ENCODE results near the gene ZC3H12C. TPM values are rescaled to one million over a fixed set of nuclear protein-coding genes. Genes with fewer than 3 reads are reported as not detected.

The ZC3H12C gene
- total and polyA plus RNA-seq, 10 of the 15 experiments (the other 5 are each of a cell fraction or from before 2014, with no cell fraction given): 0.31 to 31.0 (median 3.7) TPM

DNA sequence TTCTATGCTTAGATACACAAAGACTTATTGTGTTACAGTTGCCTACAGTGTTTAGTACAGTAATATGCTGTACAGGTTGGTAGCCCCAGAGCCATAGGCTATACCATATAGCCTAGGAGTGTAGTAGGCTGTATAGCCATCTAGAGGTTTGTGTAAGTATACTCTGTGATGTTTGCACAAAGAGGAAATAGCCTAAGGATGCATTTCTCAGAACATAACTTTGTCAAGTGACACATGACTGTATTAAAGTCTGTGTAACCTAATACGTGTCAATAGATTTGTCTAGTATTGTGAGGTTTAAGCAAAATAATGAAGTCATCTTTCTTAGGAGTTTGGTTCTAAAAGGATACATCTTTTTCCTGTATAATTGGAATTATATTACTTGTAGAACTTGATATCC is 5.5 kb downstream of the ZC3H12C start:
- CTCF ChIA-PET: interaction anchor here (0.7 to 3.5 kb wide), 13 partner anchors 16 to 360 kb away, joined by 3 to 14 read pairs (median 3); no protein-coding TSS in a partner anchor
- SMC1A ChIA-PET (ENCODE audit: uncharacterized antibody, unreplicated experiment): interaction anchor here (0.9 to 15.9 kb wide), 18 partner anchors 10 to 234 kb away, joined by 3 to 214 read pairs (median 6); no protein-coding TSS in a partner anchor
- ATAC-seq (peak; percentile 78), DNase-seq (ENCODE audit: low read depth, low spot score) (no peak), FAIRE-seq (no peak)
- H3K27ac ChIP-seq (ENCODE audit: control insufficient read depth, insufficient read depth): no peak overlapping the region
- H3K36me3 ChIP-seq (ENCODE audit: control insufficient read depth in 2 of 2, insufficient read depth in 2 of 2, low read length in 1 of 2): no peaks in the 10 kb centered on the region; a peak in 2 of 4 replicates
- POLR2A ChIA-PET: interaction anchor here (1.4 to 3.8 kb wide), 6 partner anchors 11 to 149 kb away, joined by 3 to 15 read pairs (median 6); no protein-coding TSS in a partner anchor
- H3K4me2 ChIP-seq (ENCODE audit: control insufficient read depth, insufficient read depth): no peak overlapping the region
- H3K4me1 ChIP-seq (ENCODE audit: control insufficient read depth, insufficient read depth, low read length): peaks cover 11% of the 10 kb centered on the region; the same call in 1 of the 2 replicates
- no peak overlapping the region for H3K9ac ChIP-seq (ENCODE audit: control insufficient read depth, insufficient read depth, low read length)
- no peaks in the 10 kb centered on the region for H3K27me3 ChIP-seq (replicated peaks in 1 of 2; ENCODE audit: control insufficient read depth in 2 of 2, insufficient read depth in 2 of 2, low read length in 1 of 2)
- H2AFZ ChIP-seq (ENCODE audit: control insufficient read depth, low read depth, low read length): no peak overlapping the region
- peaks cover 72% of the 10 kb centered on the region for H3K79me2 ChIP-seq (ENCODE audit: control insufficient read depth, insufficient read depth, low read length)
- intact Hi-C loops (cut with micrococcal nuclease; ENCODE audit: unreplicated experiment): loop anchor here (10.0 kb wide), 2 partner anchors 244 to 336 kb away; no protein-coding TSS in a partner anchor
- RAD21 ChIA-PET (ENCODE audit: unreplicated experiment): interaction anchor here (1.0 to 10.0 kb wide), 13 partner anchors 12 to 332 kb away, joined by 3 to 52 read pairs (median 6); no protein-coding TSS in a partner anchor
- BruUV-seq (replicated peaks): no TSS peak
- H4K20me1 ChIP-seq (ENCODE audit: control insufficient read depth, insufficient read depth): no peaks in the 10 kb centered on the region
- no peak overlapping the region for H3K4me3 ChIP-seq
- 21% methylated on average over 1 of the region's 1 CpG for WGBS (ENCODE audit: insufficient coverage, insufficient replicate concordance, low lambda C conversion rate, missing lambda C conversion rate)
- in situ Hi-C loops (cut with MboI): no loop called here
- peaks cover 4% of the 10 kb centered on the region; the same call in 2 of the 3 replicates for H3K9me3 ChIP-seq (replicated peaks; ENCODE audit: control insufficient read depth, insufficient read depth, low read length)
- TF ChIP-seq IRF4 (IDR thresholded peaks at IDR 0.05; ENCODE audit: low read depth, low read length): no peak
- TF ChIP-seq NBN (IDR thresholded peaks at IDR 0.05): no peak
- TF ChIP-seq, protein P1, sequence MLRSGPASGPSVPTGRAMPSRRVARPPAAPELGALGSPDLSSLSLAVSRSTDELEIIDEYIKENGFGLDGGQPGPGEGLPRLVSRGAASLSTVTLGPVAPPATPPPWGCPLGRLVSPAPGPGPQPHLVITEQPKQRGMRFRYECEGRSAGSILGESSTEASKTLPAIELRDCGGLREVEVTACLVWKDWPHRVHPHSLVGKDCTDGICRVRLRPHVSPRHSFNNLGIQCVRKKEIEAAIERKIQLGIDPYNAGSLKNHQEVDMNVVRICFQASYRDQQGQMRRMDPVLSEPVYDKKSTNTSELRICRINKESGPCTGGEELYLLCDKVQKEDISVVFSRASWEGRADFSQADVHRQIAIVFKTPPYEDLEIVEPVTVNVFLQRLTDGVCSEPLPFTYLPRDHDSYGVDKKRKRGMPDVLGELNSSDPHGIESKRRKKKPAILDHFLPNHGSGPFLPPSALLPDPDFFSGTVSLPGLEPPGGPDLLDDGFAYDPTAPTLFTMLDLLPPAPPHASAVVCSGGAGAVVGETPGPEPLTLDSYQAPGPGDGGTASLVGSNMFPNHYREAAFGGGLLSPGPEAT (IDR thresholded peaks at IDR 0.05; ENCODE audit: low read depth): no peak
- TF ChIP-seq ZZZ3 (IDR thresholded peaks at IDR 0.05; ENCODE audit: control insufficient read depth, insufficient read length, low read depth): no peak
- no peak for TF ChIP-seq BCL11A (IDR thresholded peaks at IDR 0.05; ENCODE audit: low read depth, low read length)
- TF ChIP-seq SIN3A (IDR thresholded peaks at IDR 0.05; ENCODE audit: low read depth, low read length): no peak
- no peak for TF ChIP-seq RELA (IDR thresholded peaks at IDR 0.05; ENCODE audit: borderline replicate concordance, partially characterized antibody)
- TF ChIP-seq, protein P2, sequence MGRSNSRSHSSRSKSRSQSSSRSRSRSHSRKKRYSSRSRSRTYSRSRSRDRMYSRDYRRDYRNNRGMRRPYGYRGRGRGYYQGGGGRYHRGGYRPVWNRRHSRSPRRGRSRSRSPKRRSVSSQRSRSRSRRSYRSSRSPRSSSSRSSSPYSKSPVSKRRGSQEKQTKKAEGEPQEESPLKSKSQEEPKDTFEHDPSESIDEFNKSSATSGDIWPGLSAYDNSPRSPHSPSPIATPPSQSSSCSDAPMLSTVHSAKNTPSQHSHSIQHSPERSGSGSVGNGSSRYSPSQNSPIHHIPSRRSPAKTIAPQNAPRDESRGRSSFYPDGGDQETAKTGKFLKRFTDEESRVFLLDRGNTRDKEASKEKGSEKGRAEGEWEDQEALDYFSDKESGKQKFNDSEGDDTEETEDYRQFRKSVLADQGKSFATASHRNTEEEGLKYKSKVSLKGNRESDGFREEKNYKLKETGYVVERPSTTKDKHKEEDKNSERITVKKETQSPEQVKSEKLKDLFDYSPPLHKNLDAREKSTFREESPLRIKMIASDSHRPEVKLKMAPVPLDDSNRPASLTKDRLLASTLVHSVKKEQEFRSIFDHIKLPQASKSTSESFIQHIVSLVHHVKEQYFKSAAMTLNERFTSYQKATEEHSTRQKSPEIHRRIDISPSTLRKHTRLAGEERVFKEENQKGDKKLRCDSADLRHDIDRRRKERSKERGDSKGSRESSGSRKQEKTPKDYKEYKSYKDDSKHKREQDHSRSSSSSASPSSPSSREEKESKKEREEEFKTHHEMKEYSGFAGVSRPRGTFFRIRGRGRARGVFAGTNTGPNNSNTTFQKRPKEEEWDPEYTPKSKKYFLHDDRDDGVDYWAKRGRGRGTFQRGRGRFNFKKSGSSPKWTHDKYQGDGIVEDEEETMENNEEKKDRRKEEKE (IDR thresholded peaks at IDR 0.05): no peak
- TF ChIP-seq ZNF622 (IDR thresholded peaks at IDR 0.05): no peak
- peak; percentile 68 for TF ChIP-seq ATF7 (IDR thresholded peaks at IDR 0.05; ENCODE audit: low read depth)
- no peak for TF ChIP-seq ZNF217 (IDR thresholded peaks at IDR 0.05)
- no peak for TF ChIP-seq BMI1 (IDR thresholded peaks at IDR 0.05; ENCODE audit: borderline replicate concordance)
- no peak for TF ChIP-seq MYC (IDR thresholded peaks at IDR 0.05; ENCODE audit: insufficient read depth, insufficient read length, insufficient replicate concordance, low read length, severe bottlenecking)
- no peak for TF ChIP-seq ZBED1 (IDR thresholded peaks at IDR 0.05; ENCODE audit: borderline replicate concordance)
- 0 out of 2 replicates have a peak, but pooled peaks have one; percentile 12 for TF ChIP-seq ZNF24 (IDR thresholded peaks at IDR 0.05)
- no peak for TF ChIP-seq PAX5 (IDR thresholded peaks at IDR 0.05; ENCODE audit: borderline replicate concordance, low read depth, low read length)
- TF ChIP-seq HCFC1 (IDR thresholded peaks at IDR 0.05; ENCODE audit: low read length): no peak
- TF ChIP-seq, protein P3, sequence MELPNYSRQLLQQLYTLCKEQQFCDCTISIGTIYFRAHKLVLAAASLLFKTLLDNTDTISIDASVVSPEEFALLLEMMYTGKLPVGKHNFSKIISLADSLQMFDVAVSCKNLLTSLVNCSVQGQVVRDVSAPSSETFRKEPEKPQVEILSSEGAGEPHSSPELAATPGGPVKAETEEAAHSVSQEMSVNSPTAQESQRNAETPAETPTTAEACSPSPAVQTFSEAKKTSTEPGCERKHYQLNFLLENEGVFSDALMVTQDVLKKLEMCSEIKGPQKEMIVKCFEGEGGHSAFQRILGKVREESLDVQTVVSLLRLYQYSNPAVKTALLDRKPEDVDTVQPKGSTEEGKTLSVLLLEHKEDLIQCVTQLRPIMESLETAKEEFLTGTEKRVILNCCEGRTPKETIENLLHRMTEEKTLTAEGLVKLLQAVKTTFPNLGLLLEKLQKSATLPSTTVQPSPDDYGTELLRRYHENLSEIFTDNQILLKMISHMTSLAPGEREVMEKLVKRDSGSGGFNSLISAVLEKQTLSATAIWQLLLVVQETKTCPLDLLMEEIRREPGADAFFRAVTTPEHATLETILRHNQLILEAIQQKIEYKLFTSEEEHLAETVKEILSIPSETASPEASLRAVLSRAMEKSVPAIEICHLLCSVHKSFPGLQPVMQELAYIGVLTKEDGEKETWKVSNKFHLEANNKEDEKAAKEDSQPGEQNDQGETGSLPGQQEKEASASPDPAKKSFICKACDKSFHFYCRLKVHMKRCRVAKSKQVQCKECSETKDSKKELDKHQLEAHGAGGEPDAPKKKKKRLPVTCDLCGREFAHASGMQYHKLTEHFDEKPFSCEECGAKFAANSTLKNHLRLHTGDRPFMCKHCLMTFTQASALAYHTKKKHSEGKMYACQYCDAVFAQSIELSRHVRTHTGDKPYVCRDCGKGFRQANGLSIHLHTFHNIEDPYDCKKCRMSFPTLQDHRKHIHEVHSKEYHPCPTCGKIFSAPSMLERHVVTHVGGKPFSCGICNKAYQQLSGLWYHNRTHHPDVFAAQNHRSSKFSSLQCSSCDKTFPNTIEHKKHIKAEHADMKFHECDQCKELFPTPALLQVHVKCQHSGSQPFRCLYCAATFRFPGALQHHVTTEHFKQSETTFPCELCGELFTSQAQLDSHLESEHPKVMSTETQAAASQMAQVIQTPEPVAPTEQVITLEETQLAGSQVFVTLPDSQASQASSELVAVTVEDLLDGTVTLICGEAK (IDR thresholded peaks at IDR 0.05; ENCODE audit: borderline replicate concordance): no peak; the same call in 1 of the 2 replicates
